Measurements from ENCODE around the gene AP5Z1.

AP5Z1 gene

GRCh38 chr7:4763794-4764185 lies 11.6 kb upstream of the AP5Z1 start:
- TF ChIP-seq, protein P1, sequence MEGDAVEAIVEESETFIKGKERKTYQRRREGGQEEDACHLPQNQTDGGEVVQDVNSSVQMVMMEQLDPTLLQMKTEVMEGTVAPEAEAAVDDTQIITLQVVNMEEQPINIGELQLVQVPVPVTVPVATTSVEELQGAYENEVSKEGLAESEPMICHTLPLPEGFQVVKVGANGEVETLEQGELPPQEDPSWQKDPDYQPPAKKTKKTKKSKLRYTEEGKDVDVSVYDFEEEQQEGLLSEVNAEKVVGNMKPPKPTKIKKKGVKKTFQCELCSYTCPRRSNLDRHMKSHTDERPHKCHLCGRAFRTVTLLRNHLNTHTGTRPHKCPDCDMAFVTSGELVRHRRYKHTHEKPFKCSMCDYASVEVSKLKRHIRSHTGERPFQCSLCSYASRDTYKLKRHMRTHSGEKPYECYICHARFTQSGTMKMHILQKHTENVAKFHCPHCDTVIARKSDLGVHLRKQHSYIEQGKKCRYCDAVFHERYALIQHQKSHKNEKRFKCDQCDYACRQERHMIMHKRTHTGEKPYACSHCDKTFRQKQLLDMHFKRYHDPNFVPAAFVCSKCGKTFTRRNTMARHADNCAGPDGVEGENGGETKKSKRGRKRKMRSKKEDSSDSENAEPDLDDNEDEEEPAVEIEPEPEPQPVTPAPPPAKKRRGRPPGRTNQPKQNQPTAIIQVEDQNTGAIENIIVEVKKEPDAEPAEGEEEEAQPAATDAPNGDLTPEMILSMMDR (IDR thresholded peaks at IDR 0.05; ENCODE audit: low read depth, low read length): no peak
- no peak for TF ChIP-seq EZH2phosphoT487 (IDR thresholded peaks at IDR 0.05; ENCODE audit: low read depth)
- Histone ChIP-seq H3K36me3 (replicated peaks; ENCODE audit: low read depth, low read length) (no peaks in the 10 kb centered on the region), H4K20me1 (ENCODE audit: insufficient read depth, low read length) (no peaks in the 10 kb centered on the region)

DNA sequence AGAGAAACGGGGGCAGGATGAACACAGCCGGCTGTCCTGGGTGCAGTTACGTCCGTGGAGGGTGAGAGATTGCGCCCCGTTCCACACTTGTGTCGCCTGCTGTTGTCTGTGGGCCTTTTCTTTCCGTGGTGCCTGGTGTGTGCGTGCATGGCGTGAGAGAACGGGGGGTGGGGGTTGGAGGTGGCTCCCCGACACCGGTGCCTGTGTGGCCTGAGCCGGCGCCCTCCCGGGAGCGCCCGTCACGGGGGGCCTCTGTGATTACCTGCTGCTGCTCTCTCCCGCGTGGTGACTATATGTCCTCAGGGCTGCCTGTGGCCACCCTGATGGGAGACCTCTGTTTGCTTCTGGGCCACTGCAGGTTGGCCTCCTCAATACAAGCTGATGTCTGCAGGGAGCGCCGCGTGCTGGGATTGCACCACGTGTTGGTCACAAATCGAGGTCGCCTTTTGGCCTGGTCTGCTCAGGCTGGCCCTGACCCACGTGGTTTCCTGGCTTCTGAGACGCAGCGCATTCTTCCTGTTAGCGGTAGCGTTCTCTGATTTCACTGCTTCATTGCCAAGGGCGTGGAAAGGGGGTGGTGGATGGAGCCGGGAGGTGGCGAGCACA lies 10.9 kb upstream of the AP5Z1 start:
- Histone ChIP-seq H3K9me3 (ENCODE audit: insufficient read depth, low read length) (no peaks in the 10 kb centered on the region), H4K20me1 (ENCODE audit: insufficient read depth, low read length) (no peaks in the 10 kb centered on the region), H3K4me2 (ENCODE audit: low read length) (no peak overlapping the region), H2AFZ (ENCODE audit: low read depth, low read length) (no peak overlapping the region), H3K9ac (ENCODE audit: low read length) (no peak overlapping the region), H3K27ac (ENCODE audit: low read length) (no peak overlapping the region), H3K27me3 (ENCODE audit: low read depth, low read length) (no peaks in the 10 kb centered on the region), H3K79me2 (ENCODE audit: low read length) (no peaks in the 10 kb centered on the region), H3K4me1 (ENCODE audit: low read length) (no peaks in the 10 kb centered on the region), H3K36me3 (replicated peaks; ENCODE audit: low read depth, low read length) (no peaks in the 10 kb centered on the region), H3K4me3 (ENCODE audit: low read length) (no peak overlapping the region)
- TF ChIP-seq, protein P1 (IDR thresholded peaks at IDR 0.05; ENCODE audit: low read depth, low read length): no peak
- no peak for TF ChIP-seq EZH2phosphoT487 (IDR thresholded peaks at IDR 0.05; ENCODE audit: low read depth)

More at GRCh38 chr7:4763794-4764185, 11.6 kb upstream of the AP5Z1 start:
- H3K79me2 ChIP-seq (ENCODE audit: low read length): no peaks in the 10 kb centered on the region
- no peaks in the 10 kb centered on the region for H3K27me3 ChIP-seq (ENCODE audit: low read depth, low read length)
- H3K9ac ChIP-seq (ENCODE audit: low read length): no peak overlapping the region
- no peaks in the 10 kb centered on the region for H3K4me1 ChIP-seq (ENCODE audit: low read length)
- no peak overlapping the region for H3K27ac ChIP-seq (ENCODE audit: low read length)
- H3K4me2 ChIP-seq (ENCODE audit: low read length): no peak overlapping the region
- H3K4me3 ChIP-seq (ENCODE audit: low read length): no peak overlapping the region
- no peak overlapping the region for H2AFZ ChIP-seq (ENCODE audit: low read depth, low read length)
- no peaks in the 10 kb centered on the region for H3K9me3 ChIP-seq (ENCODE audit: insufficient read depth, low read length)

GRCh38 chr7:4765776-4766490 lies 9.5 kb upstream of the AP5Z1 start:
- TF ChIP-seq EZH2phosphoT487 (IDR thresholded peaks at IDR 0.05; ENCODE audit: low read depth): no peak
- Histone ChIP-seq H3K9me3 (ENCODE audit: insufficient read depth, low read length) (no peaks in the 10 kb centered on the region), H3K27ac (ENCODE audit: low read length) (no peak overlapping the region), H3K4me3 (ENCODE audit: low read length) (no peak overlapping the region), H3K27me3 (ENCODE audit: low read depth, low read length) (no peaks in the 10 kb centered on the region), H3K4me1 (ENCODE audit: low read length) (no peaks in the 10 kb centered on the region), H3K36me3 (replicated peaks; ENCODE audit: low read depth, low read length) (no peaks in the 10 kb centered on the region), H3K79me2 (ENCODE audit: low read length) (no peaks in the 10 kb centered on the region), H4K20me1 (ENCODE audit: insufficient read depth, low read length) (no peaks in the 10 kb centered on the region), H3K9ac (ENCODE audit: low read length) (no peak overlapping the region), H3K4me2 (ENCODE audit: low read length) (no peak overlapping the region), H2AFZ (ENCODE audit: low read depth, low read length) (no peak overlapping the region)

DNA sequence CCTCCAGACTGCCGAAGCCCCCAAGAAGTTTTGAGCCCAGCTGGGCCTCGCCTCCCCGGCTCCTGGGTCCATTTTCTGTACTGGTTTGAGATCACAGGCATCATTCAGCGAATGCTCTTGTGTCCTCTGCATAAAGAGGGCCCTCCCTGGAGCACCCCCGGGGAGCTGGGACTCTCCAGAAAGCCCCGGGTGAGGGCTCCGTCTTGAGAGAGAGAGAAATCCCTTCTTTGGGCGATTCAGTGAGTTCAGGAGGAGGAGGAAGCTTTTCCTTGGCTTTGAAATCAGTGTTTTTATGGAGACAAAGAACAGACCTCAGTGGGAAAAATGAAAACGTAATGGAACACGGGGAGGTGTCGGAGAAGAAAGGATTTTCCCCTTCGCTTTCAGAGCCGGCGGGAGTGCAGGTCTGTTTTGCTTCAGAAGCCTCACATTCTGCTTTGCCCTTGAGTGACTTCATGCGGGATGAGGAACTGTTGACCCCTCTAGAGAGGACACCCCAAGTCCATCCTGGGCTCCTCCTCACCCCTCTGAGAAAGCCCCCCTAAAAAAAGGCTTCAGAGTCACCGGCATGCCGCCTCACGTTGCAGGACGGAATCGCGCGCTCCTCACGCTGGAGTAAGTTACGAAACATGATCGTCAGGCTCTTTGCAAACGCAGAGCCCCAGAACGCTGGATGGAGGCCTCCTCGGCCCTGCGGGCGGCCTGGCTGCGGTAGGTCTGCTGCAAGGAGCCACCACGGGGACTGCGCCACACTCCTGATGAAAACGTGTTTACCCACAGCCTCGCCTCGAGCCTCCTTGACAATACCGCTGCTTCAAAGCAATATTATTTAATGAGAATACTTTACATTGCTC lies 8.5 kb upstream of the AP5Z1 start:
- no peak for TF ChIP-seq EZH2phosphoT487 (IDR thresholded peaks at IDR 0.05; ENCODE audit: low read depth)
- TF ChIP-seq, protein P1 (IDR thresholded peaks at IDR 0.05; ENCODE audit: low read depth, low read length): no peak
- no peaks in the 10 kb centered on the region for H4K20me1 ChIP-seq (ENCODE audit: insufficient read depth, low read length)
- H3K9me3 ChIP-seq (ENCODE audit: insufficient read depth, low read length): no peaks in the 10 kb centered on the region
- H3K4me2 ChIP-seq (ENCODE audit: low read length): no peak overlapping the region
- no peaks in the 10 kb centered on the region for H3K79me2 ChIP-seq (ENCODE audit: low read length)
- no peaks in the 10 kb centered on the region for H3K4me1 ChIP-seq (ENCODE audit: low read length)
- no peaks in the 10 kb centered on the region for H3K27me3 ChIP-seq (ENCODE audit: low read depth, low read length)
- H3K4me3 ChIP-seq (ENCODE audit: low read length): no peak overlapping the region
- no peak overlapping the region for H3K9ac ChIP-seq (ENCODE audit: low read length)
- no peaks in the 10 kb centered on the region for H3K36me3 ChIP-seq (replicated peaks; ENCODE audit: low read depth, low read length)
- H3K27ac ChIP-seq (ENCODE audit: low read length): no peak overlapping the region
- H2AFZ ChIP-seq (ENCODE audit: low read depth, low read length): no peak overlapping the region
